Neuronal stem cell (in vitro differentiated cells): Measurements from ENCODE around the gene ZNF442.
"Not testable (repeated sequence)": the region's sequence is repeated elsewhere in the genome, so short reads cannot be mapped to it uniquely, and the experiment has no call there.

Experiments used
- DNase-seq: peaks from one replicate; pipeline ENCODE4 v3.0.0-alpha.2; 2013; ENCODE audit warnings: low spot score
- H2AFZ ChIP-seq: one replicate; pipeline ENCODE4 v1.6.1; 2013; ENCODE audit warnings: mild to moderate bottlenecking, low read length, inconsistent platforms
- H2AK5ac ChIP-seq: 2 replicates; pipeline ENCODE4 v1.6.1; 2013; ENCODE audit warnings: low read depth, mild to moderate bottlenecking, inconsistent platforms, low read length, moderate library complexity, mixed read lengths
- H2BK120ac ChIP-seq: 2 replicates; pipeline ENCODE4 v1.6.1; 2013; ENCODE audit warnings: low read depth, mild to moderate bottlenecking, inconsistent platforms, low read length, moderate library complexity, mixed read lengths
- H2BK12ac ChIP-seq: one replicate; pipeline ENCODE4 v1.6.1; 2013; ENCODE audit warnings: low read length, inconsistent platforms
- H2BK15ac ChIP-seq: 2 replicates; pipeline ENCODE4 v1.6.1; 2013; ENCODE audit warnings: mild to moderate bottlenecking, low read length, inconsistent platforms, mixed read lengths
- H2BK5ac ChIP-seq: one replicate; pipeline ENCODE4 v1.6.1; 2013; ENCODE audit warnings: inconsistent platforms, mild to moderate bottlenecking, low read length, moderate library complexity
- H3K14ac ChIP-seq: one replicate; pipeline ENCODE4 v1.6.1; 2013; ENCODE audit warnings: low read length, inconsistent platforms
- H3K18ac ChIP-seq: 2 replicates; pipeline ENCODE4 v1.6.1; 2013; ENCODE audit warnings: low read length, inconsistent platforms
- H3K23ac ChIP-seq: 2 replicates; pipeline ENCODE4 v1.6.1; 2013; ENCODE audit warnings: low read depth, mild to moderate bottlenecking, mixed read lengths, low read length, inconsistent platforms; ENCODE audit not compliant: poor library complexity
- H3K27ac ChIP-seq: replicated peaks from 3 replicates; pipeline ENCODE4 v1.5.1; 2013; ENCODE audit warnings: low read length, inconsistent platforms
- H3K27me3 ChIP-seq, 3 experiments: 2 replicates each; pipeline ENCODE4 v1.6.1; 2013; ENCODE audit warnings: low read length in 3 of 3, mild to moderate bottlenecking in 2 of 3, inconsistent platforms in 1 of 3, low read depth in 1 of 3, mixed read lengths in 1 of 3, moderate library complexity in 1 of 3; ENCODE audit not compliant: control insufficient read depth in 3 of 3, insufficient read depth in 3 of 3
- H3K36me3 ChIP-seq, 2 donors: replicated peaks in 1 of 2; 2 replicates each; pipeline ENCODE4 v1.6.1; 2013; ENCODE audit warnings: low read length in 2 of 2; ENCODE audit not compliant: control insufficient read depth in 2 of 2, insufficient read depth in 2 of 2
- H3K4ac ChIP-seq: 2 replicates; pipeline ENCODE4 v1.6.1; 2013; ENCODE audit warnings: inconsistent platforms, mild to moderate bottlenecking, low read length, moderate library complexity
- H3K4me1 ChIP-seq, 2 donors: 1 replicate in 1 of 2; 2 replicates in 1 of 2; pipeline ENCODE4 v1.6.1; 2013; ENCODE audit warnings: low read length in 2 of 2, low read depth in 1 of 2; ENCODE audit not compliant: control insufficient read depth in 2 of 2, insufficient read depth in 1 of 2
- H3K4me2 ChIP-seq: one replicate; pipeline ENCODE4 v1.6.1; 2013; ENCODE audit warnings: mild to moderate bottlenecking, low read length, inconsistent platforms; ENCODE audit not compliant: insufficient read depth, poor library complexity, severe bottlenecking
- H3K4me3 ChIP-seq, 2 donors: 2 replicates each; pipeline ENCODE4 v1.5.1; 2013; ENCODE audit warnings: low read length in 2 of 2, mild to moderate bottlenecking in 2 of 2, inconsistent platforms in 1 of 2, moderate library complexity in 1 of 2
- H3K79me1 ChIP-seq: one replicate; pipeline ENCODE4 v1.6.1; 2013; ENCODE audit warnings: low read depth, mild to moderate bottlenecking, inconsistent platforms, low read length, moderate library complexity
- H3K9ac ChIP-seq: one replicate; pipeline ENCODE4 v1.6.1; 2013; ENCODE audit warnings: mild to moderate bottlenecking, low read depth, low read length, inconsistent platforms; ENCODE audit not compliant: poor library complexity
- H3K9me3 ChIP-seq, 2 donors: replicated peaks in 1 of 2; 2 replicates each; pipeline versions ENCODE3 to v1.6.1; 2013; ENCODE audit warnings: low read length in 2 of 2, mild to moderate bottlenecking in 2 of 2, inconsistent platforms in 1 of 2, low read depth in 1 of 2, mixed read lengths in 1 of 2, moderate library complexity in 1 of 2; ENCODE audit not compliant: control insufficient read depth in 2 of 2, insufficient read depth in 1 of 2
- H4K8ac ChIP-seq: one replicate; pipeline ENCODE4 v1.6.1; 2013; ENCODE audit warnings: low read depth, mild to moderate bottlenecking, inconsistent platforms, low read length, moderate library complexity
- H4K91ac ChIP-seq: one replicate; pipeline ENCODE4 v1.6.1; 2013; ENCODE audit warnings: low read length, low read depth, mild to moderate bottlenecking, inconsistent platforms; ENCODE audit not compliant: poor library complexity
- WGBS, 2 donors: extraction: QIAGEN DNeasy Blood & Tissue Kit; methylation state at CpG; one replicate each; pipeline ENCODE4 v1.1.7; 2013; ENCODE audit warnings: missing lambda C conversion rate in 2 of 2, mixed read lengths in 1 of 2; ENCODE audit not compliant: insufficient read length in 2 of 2, insufficient replicate concordance in 1 of 2; ENCODE audit errors: extremely low coverage in 2 of 2; 5-methylcytosine and 5-hydroxymethylcytosine counted together

ZNF442 gene

DNA sequence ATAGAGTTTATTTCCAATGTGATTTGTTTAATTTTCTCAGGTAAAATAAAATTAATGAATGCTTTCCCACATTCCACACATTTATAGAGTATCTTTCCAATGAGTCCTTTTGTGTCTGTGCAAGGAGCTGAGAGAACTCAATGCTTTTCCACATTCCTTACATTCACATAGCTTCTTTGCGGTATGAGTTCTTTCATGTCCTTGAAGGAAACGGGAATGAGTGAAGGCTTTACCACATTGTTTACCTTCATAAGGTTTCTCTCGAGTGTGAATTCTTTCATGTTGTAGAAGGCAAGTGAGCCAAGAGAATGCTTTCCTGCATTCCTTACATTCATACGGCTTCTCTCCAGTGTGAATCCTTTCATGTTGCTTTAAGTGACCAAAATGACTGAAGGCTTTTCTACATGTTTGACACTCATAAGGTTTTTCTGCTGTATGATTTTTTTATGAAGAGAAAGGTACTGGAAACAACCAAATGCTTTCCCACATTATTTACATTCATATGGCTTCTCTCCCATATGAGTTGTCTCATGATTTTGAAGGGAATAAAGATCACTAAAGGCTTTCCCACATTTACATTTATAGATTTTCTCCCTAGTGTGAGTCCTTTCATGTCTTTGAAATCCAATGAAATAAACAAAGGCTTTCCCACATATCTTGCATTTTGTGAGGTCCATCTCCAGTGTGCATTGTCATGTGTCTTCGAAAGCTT lies 14.4 kb upstream of the ZNF442 start:
- H4K91ac ChIP-seq: no peak overlapping the region
- H2BK15ac ChIP-seq: no peak overlapping the region
- no peak overlapping the region for H3K18ac ChIP-seq
- no peak overlapping the region for H2AK5ac ChIP-seq
- DNase-seq: no peak
- H2BK5ac ChIP-seq: no peak overlapping the region
- H3K27me3 ChIP-seq: no peaks in the 10 kb centered on the region
- H3K4me3 ChIP-seq: no peak overlapping the region
- no peak overlapping the region for H3K9ac ChIP-seq
- peaks cover 8 to 56% of the 10 kb centered on the region in 2 donors for H3K9me3 ChIP-seq
- no peaks in the 10 kb centered on the region for H3K79me1 ChIP-seq
- H3K23ac ChIP-seq: no peak overlapping the region
- no peaks in the 10 kb centered on the region for H3K4me1 ChIP-seq
- H2AFZ ChIP-seq: no peak overlapping the region
- H3K14ac ChIP-seq: no peak overlapping the region
- H3K27ac ChIP-seq: no peak overlapping the region
- WGBS, 2 donors: no CpG with 5 or more reads among the region's 5 CpGs
- no peak overlapping the region for H3K4ac ChIP-seq
- no peak overlapping the region for H2BK12ac ChIP-seq
- no peak overlapping the region for H3K4me2 ChIP-seq
- H4K8ac ChIP-seq: no peak overlapping the region
- H2BK120ac ChIP-seq: no peak overlapping the region
- peaks cover 1 to 7% of the 10 kb centered on the region in 2 donors for H3K36me3 ChIP-seq

GRCh38 chr19:12374026-12374425 lies 8.5 kb upstream of the ZNF442 start:
- DNase-seq: no peak
- Histone ChIP-seq H3K4me1 (no peaks in the 10 kb centered on the region), H3K27me3 (no peaks in the 10 kb centered on the region), H3K18ac (no peak overlapping the region), H2AFZ (no peak overlapping the region), H4K91ac (no peak overlapping the region), H3K4me3 (no peak overlapping the region), H2BK15ac (no peak overlapping the region), H3K27ac (no peak overlapping the region), H3K4ac (no peak overlapping the region), H2BK12ac (no peak overlapping the region), H3K14ac (no peak overlapping the region), H3K36me3 (no peaks in the 10 kb centered on the region), H3K9ac (no peak overlapping the region), H3K23ac (no peak overlapping the region), H3K79me1 (no peaks in the 10 kb centered on the region), H4K8ac (no peak overlapping the region), H2AK5ac (no peak overlapping the region), H2BK5ac (no peak overlapping the region), H3K9me3 (peaks cover 2 to 29% of the 10 kb centered on the region in 2 donors), H3K4me2 (no peak overlapping the region), H2BK120ac (no peak overlapping the region)
- WGBS, 2 donors: no CpG with 5 or more reads among the region's 1 CpG

DNA sequence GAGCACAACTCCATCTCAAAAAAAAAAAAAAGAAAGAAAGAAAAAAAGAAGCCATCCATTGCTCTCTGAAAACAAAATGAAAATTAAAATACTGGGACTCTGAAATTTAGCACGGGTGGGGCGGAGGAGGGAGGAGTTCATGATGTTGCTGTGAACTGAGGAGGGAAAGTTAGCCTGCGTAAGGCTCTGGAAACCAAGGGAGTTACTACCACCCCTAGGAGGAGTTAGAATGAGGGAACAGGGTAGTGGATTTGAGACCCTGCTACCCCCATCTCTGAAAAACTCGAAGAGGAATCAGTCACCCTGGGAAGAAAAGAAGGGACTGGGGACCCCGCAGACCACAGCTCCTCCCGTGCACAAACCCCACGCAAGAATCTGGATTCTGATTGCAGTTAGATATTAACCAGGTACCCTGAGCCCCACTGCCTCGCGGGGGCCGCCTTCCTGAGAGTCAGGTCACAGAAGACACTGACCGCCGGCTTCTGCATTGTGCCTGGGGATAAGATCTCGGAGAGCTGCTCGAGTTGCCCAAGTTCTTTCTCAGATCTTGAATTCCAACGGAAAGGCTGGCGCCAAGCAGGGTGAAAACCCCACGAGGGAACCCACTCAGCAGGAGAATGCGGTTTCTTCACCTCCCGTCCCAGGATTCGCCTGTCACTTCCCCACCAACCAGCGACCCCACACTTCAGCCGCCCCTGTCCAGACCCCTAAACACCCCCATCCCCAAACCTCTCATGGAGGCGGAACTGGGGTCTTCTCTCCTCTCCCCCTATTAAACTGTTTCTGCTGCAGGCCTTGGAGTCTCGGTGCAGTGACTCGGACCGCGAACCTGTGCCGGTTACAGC lies 870 bp downstream of the ZNF442 start:
- Histone ChIP-seq H3K4ac (no peak overlapping the region), H2BK120ac (no peak overlapping the region), H3K18ac (peak overlapping the region; percentile 94), H3K4me2 (peak overlapping the region; percentile 78), H2BK5ac (no peak overlapping the region), H4K91ac (no peak overlapping the region), H2BK12ac (no peak overlapping the region), H3K27ac (no peak overlapping the region), H3K27me3 (no peaks in the 10 kb centered on the region), H3K14ac (no peak overlapping the region), H3K9me3 (peaks cover 9 to 38% of the 10 kb centered on the region in 2 donors), H3K23ac (peak overlapping the region; percentile 68), H2BK15ac (peak overlapping the region; percentile 37), H2AK5ac (no peak overlapping the region), H3K36me3 (peaks cover 0 to 15% of the 10 kb centered on the region in 2 donors), H3K4me3 (peak overlapping the region; percentile 86 to 94), H3K79me1 (no peaks in the 10 kb centered on the region), H3K4me1 (no peaks in the 10 kb centered on the region), H4K8ac (no peak overlapping the region), H2AFZ (peak overlapping the region; percentile 84), H3K9ac (peak overlapping the region; percentile 87)
- WGBS, 2 donors: no CpG with 5 or more reads among the region's 28 CpGs
- DNase-seq: no peak

DNA sequence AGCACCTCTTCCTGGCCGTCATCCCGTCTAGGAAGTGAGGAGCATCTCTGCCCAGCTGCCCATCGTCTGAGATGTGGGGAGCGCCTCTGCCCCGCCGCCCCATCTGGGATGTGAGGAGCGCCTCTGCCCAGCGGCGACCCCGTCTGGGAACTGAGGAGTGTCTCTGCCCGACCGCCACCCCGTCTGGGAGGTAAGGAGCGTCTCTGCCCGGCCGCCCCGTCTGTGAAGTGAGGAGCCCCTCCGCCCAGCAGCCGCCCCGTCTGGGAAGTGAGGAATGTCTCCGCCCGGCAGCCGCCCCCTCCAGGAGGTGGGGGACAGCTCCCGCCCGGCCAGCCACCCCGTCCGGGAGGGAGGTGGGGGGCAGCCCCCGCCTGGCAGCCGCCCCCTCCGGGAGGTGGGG lies 3.2 kb downstream of the ZNF442 start:
- not testable (repeated sequence) for H2BK15ac ChIP-seq, H3K4me3 ChIP-seq, H4K8ac ChIP-seq, H3K9ac ChIP-seq, H3K4ac ChIP-seq, H3K14ac ChIP-seq, H2BK12ac ChIP-seq, H3K79me1 ChIP-seq, H3K18ac ChIP-seq, DNase-seq, H2BK5ac ChIP-seq, H2AFZ ChIP-seq, H3K23ac ChIP-seq, H3K27me3 ChIP-seq, H3K4me2 ChIP-seq, H2AK5ac ChIP-seq, H3K27ac ChIP-seq, H3K4me1 ChIP-seq, H2BK120ac ChIP-seq, H4K91ac ChIP-seq
- Histone ChIP-seq H3K36me3 (peaks cover 0 to 19% of the 10 kb centered on the region in 2 donors), H3K9me3 (peaks cover 10 to 52% of the 10 kb centered on the region in 2 donors)
- WGBS, 2 donors: no CpG with 5 or more reads among the region's 30 CpGs
